ENCODE data around the gene DUSP2.

- no peak for TF ChIP-seq CTCF (IDR thresholded peaks at IDR 0.05)
- no peak for TF ChIP-seq POLR2A (IDR thresholded peaks at IDR 0.05)
These were observed 38.9 kb upstream of the DUSP2 start for GRCh38 chr2:96184188-96184587.

Data from heart left ventricle (tissue), 13 donors.